SK-N-MC (cell line): Measurements from ENCODE around the gene GLRX5.
"Not testable (repeated sequence)": the region's sequence is repeated elsewhere in the genome, so short reads cannot be mapped to it uniquely, and the experiment has no call there.

Experiments used
- DNase-seq: peaks from one replicate; pipeline ENCODE4 v3.0.0-alpha.2; 2011; ENCODE audit warnings: low read depth, low spot score
- H3K27ac ChIP-seq: fragments of 200-600 bp; sonication (generic); 2 replicates; pipeline ENCODE4 v1.5.1; 2016; ENCODE audit warnings: mixed run types
- H3K36me3 ChIP-seq: fragments of 200-600 bp; sonication (generic); 2 replicates; pipeline ENCODE4 v1.6.1; 2017; ENCODE audit warnings: antibody characterized with exemption, low read length, mixed read lengths; ENCODE audit not compliant: insufficient read depth
- H3K4me3 ChIP-seq: fragments of 200-600 bp; sonication (generic); 2 replicates; pipeline ENCODE4 v1.5.1; 2016
- H3K9ac ChIP-seq: fragments of 200-600 bp; sonication (generic); 2 replicates; pipeline ENCODE4 v1.8.0; 2017; ENCODE audit warnings: mixed run types, mixed read lengths; ENCODE audit not compliant: insufficient read length
- H3K9me3 ChIP-seq: fragments of 200-600 bp; sonication (generic); 2 replicates; pipeline ENCODE4 v1.6.1; 2017; ENCODE audit warnings: low read depth, mild to moderate bottlenecking, antibody characterized with exemption, low read length, moderate library complexity, mixed read lengths
- EZH2 ChIP-seq: fragments of 200-600 bp; sonication (generic); IDR thresholded peaks from one replicate; pipeline ENCODE4 v1.6.1; 2017; ENCODE audit warnings: antibody characterized with exemption
- FOXP2 ChIP-seq: optimal IDR thresholded peaks from 2 replicates; pipeline ENCODE3; 2011; ENCODE audit warnings: mild to moderate bottlenecking, moderate library complexity; ENCODE audit not compliant: insufficient read depth; ENCODE audit errors: extremely low read length, control extremely low read depth
- POLR2AphosphoS5 ChIP-seq: IDR thresholded peaks from 2 replicates; pipeline ENCODE4 v1.6.1; 2012; ENCODE audit warnings: mild to moderate bottlenecking, low read depth, low read length, borderline replicate concordance

The GLRX5 gene

GRCh38 chr14:95504135-95505029 is 30.5 kb upstream of the GLRX5 start:
- Histone ChIP-seq H3K9me3 (no peaks in the 10 kb centered on the region), H3K36me3 (no peaks in the 10 kb centered on the region), H3K4me3 (no peak overlapping the region), H3K27ac (no peak overlapping the region), H3K9ac (no peak overlapping the region)
- no peak for TF ChIP-seq POLR2AphosphoS5
- no peak for TF ChIP-seq EZH2
- no peak for TF ChIP-seq FOXP2
- no peak for DNase-seq

GRCh38 chr14:95505030-95505589 is 29.7 kb upstream of the GLRX5 start:
- no peak for TF ChIP-seq POLR2AphosphoS5
- no peak for TF ChIP-seq EZH2
- no peak for TF ChIP-seq FOXP2
- H3K4me3 ChIP-seq, result no peak overlapping the region
- no peak overlapping the region for H3K27ac ChIP-seq
- H3K36me3 ChIP-seq, result no peaks in the 10 kb centered on the region
- no peak overlapping the region for H3K9ac ChIP-seq
- no peak for DNase-seq
- H3K9me3 ChIP-seq, result no peaks in the 10 kb centered on the region

GRCh38 chr14:95507174-95507573 is 27.7 kb upstream of the GLRX5 start:
- DNase-seq, result no peak
- no peaks in the 10 kb centered on the region for H3K9me3 ChIP-seq
- no peak overlapping the region for H3K9ac ChIP-seq
- H3K27ac ChIP-seq, result no peak overlapping the region
- H3K4me3 ChIP-seq, result no peak overlapping the region
- no peaks in the 10 kb centered on the region for H3K36me3 ChIP-seq
- no peak for TF ChIP-seq POLR2AphosphoS5
- no peak for TF ChIP-seq FOXP2
- TF ChIP-seq EZH2, result no peak

- DNase-seq, result no peak
Measured at GRCh38 chr14:95507701-95508103, 27.1 kb upstream of the GLRX5 start.

GRCh38 chr14:95508377-95508776 is 26.5 kb upstream of the GLRX5 start:
- no peak overlapping the region for H3K4me3 ChIP-seq
- no peaks in the 10 kb centered on the region for H3K36me3 ChIP-seq
- TF ChIP-seq FOXP2 (no peak), EZH2 (no peak), POLR2AphosphoS5 (no peak)
- DNase-seq, result no peak
- H3K27ac ChIP-seq, result no peak overlapping the region
- no peaks in the 10 kb centered on the region for H3K9me3 ChIP-seq
- H3K9ac ChIP-seq, result no peak overlapping the region

More at GRCh38 chr14:95507701-95508103, 27.1 kb upstream of the GLRX5 start:
- no peak overlapping the region for H3K4me3 ChIP-seq
- no peak overlapping the region for H3K27ac ChIP-seq
- H3K9me3 ChIP-seq, result no peaks in the 10 kb centered on the region
- H3K36me3 ChIP-seq, result no peaks in the 10 kb centered on the region
- TF ChIP-seq POLR2AphosphoS5 (no peak), EZH2 (no peak), FOXP2 (no peak)
- no peak overlapping the region for H3K9ac ChIP-seq

GRCh38 chr14:95509495-95509894 is 25.4 kb upstream of the GLRX5 start:
- Histone ChIP-seq H3K36me3 (no peaks in the 10 kb centered on the region), H3K9ac (no peak overlapping the region), H3K4me3 (no peak overlapping the region), H3K9me3 (no peaks in the 10 kb centered on the region), H3K27ac (no peak overlapping the region)
- TF ChIP-seq EZH2 (no peak), POLR2AphosphoS5 (no peak), FOXP2 (no peak)
- DNase-seq, result no peak

- not testable (repeated sequence) for H3K4me3 ChIP-seq, H3K27ac ChIP-seq, H3K36me3 ChIP-seq, H3K9ac ChIP-seq, H3K9me3 ChIP-seq, DNase-seq
Measured at GRCh38 chr14:95510344-95510743, 24.5 kb upstream of the GLRX5 start.

- TF ChIP-seq POLR2AphosphoS5 (no peak), EZH2 (no peak), FOXP2 (no peak)
- H3K36me3 ChIP-seq, result no peaks in the 10 kb centered on the region
- no peaks in the 10 kb centered on the region for H3K9me3 ChIP-seq
- no peak overlapping the region for H3K4me3 ChIP-seq
- DNase-seq, result no peak
- H3K9ac ChIP-seq, result no peak overlapping the region
- no peak overlapping the region for H3K27ac ChIP-seq
Measured at GRCh38 chr14:95510804-95511203, 24.0 kb upstream of the GLRX5 start.

GRCh38 chr14:95511687-95512086 is 23.2 kb upstream of the GLRX5 start:
- Histone ChIP-seq H3K27ac (no peak overlapping the region), H3K9ac (no peak overlapping the region), H3K36me3 (no peaks in the 10 kb centered on the region), H3K9me3 (no peaks in the 10 kb centered on the region), H3K4me3 (no peak overlapping the region)
- no peak for DNase-seq
- no peak for TF ChIP-seq EZH2
